Activated CD8-positive, alpha-beta memory T cell treated with anti-CD3 and anti-CD28 coated beads, Interleukin-2, amount 50 U/mL, for 1 hour (primary cell): Measurements from ENCODE around the gene MCTP2.
"Not testable (repeated sequence)": the region's sequence is repeated elsewhere in the genome, so short reads cannot be mapped to it uniquely, and the experiment has no call there.

Experiments
- DNase-seq: peaks from one replicate; pipeline ENCODE4 v3.0.0-alpha.2; 2020; ENCODE audit errors: extremely low read depth

MCTP2 gene

DNA sequence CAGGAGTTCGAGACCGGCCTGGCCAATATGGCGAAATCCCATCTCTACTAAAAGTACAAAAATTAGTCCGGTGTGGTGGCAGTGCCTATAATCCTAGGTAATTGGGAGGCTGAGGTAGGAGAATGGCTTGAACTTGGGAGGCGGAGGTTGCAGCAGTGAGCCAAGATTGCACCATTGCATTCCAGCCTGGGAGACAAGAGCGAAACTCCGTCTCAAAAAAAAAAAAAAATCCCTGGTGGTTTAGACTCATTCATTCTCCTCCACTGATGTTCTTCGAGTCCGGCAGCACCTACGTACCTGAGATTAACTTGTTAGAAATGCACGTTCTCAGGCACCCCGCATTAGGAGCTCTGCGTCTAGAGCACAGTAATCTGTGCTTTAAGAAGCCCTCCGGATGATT, 3.7 kb downstream of the MCTP2 start:
- DNase-seq: no peak

DNA sequence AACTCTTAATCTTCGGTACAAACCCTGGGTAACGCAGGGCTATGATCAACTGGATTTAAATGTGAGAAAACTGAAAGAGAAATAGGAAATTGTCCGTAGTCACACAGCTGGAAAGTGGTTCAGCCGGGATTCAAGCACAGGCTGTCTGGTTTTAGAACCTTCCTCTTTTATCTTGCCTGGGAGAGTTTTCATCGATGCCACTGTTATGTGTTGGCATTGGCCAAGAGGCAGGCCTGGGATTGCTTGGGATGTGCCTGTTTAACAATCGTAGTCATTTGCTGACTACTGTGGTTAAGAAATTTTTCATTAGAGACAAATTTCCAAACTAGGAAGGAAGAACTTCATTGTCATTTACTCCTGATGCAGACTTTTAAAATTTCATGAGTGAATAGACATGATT, 4.3 kb downstream of the MCTP2 start:
- no peak for DNase-seq

DNA sequence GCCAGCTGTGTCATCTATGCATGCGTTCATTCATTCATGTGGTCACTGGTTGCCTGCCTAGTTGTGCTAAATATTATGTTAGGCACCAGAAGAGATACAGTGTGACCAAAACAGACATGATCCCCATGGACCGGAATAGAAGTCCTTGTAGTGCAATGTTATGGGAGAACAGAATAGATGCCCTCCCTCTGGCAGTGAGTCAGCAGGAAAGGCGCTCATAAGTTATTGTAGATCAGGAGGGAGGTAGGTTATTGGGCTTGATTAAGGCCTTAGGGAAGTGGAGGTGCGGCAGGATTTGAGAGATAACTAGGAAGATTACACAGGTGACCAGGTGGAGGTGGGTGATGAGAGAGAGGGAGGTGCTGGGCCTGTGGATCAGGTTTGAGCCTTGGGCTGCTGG, 5.2 kb downstream of the MCTP2 start:
- no peak for DNase-seq

DNA sequence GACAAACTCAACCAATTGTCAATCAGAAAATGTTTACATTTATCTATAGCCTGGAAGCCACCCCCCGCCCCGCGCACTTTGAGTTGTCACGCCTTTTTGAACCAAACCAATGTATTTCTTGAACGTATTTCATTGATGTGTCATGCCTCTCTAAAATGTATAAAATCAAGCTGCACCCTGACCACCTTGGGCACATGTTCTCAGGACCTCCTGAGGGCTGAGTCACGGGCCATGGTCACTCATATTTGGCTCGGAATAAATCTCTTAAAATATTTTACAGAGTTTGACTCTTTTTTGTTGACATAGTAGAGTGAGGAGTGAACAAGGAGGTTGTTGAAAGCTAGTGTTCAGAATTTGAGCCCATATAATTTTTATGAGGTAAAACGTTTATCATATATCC, 6.5 kb downstream of the MCTP2 start:
- DNase-seq: no peak

DNA sequence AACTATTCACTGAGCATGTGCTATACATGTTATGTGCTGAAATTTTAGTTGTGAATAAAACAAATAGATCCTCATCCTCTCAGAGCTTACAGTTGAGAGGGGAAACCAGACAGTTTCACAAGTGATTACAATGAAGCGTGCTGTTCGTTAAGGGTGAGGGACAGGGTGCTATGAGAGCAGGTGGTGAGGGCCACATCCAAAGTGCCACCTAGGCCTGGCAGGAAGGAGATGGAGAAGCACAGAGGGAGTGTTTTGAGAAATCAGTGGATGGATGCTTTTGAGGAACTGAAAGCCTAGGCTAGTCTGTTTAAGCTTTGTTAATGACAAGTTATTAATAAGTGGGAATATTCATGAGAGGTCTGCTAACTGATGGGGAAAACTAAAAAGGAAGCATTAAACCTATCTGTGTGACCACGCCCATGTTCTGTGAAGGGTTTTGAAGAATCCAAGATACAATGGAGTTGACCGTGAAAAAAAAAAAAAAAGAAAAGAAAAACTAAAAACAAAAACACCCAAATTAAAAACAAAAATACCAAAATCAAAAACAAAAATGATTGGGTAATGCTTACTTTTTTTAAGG, 7.3 kb downstream of the MCTP2 start:
- DNase-seq: no peak

DNA sequence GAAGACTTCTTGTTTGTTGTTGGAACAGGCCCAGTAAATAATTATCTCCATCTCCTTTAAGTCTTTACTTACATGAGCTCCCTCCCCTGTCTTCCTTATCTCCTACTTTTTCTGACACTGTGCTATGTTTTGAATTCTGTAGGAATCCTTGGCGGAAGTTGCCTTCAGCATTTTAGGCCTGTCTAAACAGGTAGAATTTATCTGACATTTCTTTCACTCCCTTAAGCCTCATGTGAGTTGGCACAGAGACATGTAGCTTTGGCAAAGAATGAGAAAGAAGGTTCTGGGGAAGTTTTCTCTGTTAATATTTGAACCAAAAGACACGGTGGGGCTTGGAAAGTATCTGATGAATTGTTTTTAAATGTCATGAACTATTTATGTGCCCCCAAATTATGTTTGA, 8.1 kb downstream of the MCTP2 start:
- DNase-seq: no peak

DNA sequence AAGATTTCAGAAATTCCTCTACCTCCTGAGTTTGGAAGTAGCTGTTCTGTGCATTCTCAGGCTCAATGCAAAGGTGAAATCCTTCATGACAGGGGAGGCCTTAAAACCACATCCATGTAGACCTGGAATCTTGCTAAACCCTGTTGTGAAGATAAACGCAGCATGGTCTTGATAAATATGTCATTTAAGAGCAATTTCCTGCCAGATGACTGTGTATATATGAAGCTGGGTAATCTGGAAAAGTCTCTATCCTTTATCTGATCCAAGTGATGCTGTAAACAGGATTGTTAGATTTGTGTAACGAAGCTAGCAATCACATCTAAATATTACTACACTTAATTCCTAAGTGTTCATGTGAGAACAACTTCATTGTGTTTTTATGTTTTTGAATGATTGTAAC, 9.1 kb downstream of the MCTP2 start:
- no peak for DNase-seq

DNA sequence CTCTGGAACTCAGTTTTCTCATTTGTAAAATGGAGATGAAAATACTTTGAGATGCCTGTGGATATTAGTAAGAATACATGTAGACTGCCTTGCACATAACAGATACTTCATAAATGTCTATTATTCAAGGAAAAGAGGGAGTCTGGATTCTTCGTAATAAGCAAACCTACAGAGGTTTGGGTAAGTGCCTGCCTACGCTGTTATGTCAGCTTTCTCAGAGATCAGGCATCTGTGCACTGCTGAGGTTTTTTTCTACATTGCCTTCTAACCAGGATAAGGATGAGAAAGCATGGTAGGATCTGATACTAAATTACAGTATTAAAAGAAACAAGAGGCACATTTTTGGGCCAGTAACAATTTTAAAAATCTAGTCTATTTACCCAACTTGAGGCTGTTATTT, 10.9 kb downstream of the MCTP2 start:
- no peak for DNase-seq

DNA sequence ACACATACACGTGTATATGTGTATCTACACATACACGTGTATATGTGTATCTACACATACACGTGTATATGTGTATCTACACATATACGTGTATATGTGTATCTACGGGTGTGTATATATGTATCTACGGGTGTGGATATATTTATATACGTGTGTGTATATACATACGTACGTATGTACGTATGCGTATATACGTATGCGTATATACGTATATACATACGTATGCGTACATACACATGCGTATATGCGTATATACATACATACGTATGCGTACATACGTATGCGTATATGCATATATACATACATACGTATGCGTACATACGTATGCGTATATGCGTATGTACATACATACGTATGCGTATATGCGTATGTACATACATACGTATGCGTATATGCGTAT, 11.6 kb downstream of the MCTP2 start:
- DNase-seq: not testable (repeated sequence)

DNA sequence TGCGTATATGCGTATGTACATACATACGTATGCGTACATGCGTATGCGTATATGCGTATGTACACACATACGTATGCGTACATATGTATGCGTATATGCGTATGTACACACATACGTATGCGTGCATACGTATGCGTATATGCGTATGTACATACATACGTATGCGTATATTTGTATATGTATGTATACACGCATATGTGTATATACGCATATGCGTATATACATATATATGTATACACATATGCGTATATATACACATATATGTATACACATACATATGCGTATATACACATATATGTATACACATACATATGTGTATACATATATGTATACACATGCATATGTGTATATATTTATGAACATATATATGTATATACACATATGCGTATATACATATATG, 12.1 kb downstream of the MCTP2 start:
- DNase-seq: no peak

DNA sequence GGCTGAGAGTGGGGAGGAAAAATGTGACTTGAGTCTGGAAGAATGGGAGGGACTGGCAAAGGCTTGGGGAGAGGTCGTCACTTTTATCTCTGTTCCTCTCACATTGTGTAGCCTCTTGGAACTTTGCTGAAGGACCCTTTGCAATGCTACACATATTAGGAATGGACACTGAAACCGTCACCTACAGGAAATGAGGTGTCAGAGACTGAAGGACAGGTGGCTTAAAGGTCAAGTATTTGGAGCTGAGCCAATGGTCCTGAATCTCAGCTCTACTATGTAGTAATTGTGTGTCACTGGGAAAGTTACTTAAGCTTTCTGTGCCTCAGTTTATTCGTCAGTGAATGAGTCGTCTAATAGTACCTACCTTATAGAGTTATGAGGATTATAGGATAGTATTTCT, 14.7 kb downstream of the MCTP2 start:
- no peak for DNase-seq

DNA sequence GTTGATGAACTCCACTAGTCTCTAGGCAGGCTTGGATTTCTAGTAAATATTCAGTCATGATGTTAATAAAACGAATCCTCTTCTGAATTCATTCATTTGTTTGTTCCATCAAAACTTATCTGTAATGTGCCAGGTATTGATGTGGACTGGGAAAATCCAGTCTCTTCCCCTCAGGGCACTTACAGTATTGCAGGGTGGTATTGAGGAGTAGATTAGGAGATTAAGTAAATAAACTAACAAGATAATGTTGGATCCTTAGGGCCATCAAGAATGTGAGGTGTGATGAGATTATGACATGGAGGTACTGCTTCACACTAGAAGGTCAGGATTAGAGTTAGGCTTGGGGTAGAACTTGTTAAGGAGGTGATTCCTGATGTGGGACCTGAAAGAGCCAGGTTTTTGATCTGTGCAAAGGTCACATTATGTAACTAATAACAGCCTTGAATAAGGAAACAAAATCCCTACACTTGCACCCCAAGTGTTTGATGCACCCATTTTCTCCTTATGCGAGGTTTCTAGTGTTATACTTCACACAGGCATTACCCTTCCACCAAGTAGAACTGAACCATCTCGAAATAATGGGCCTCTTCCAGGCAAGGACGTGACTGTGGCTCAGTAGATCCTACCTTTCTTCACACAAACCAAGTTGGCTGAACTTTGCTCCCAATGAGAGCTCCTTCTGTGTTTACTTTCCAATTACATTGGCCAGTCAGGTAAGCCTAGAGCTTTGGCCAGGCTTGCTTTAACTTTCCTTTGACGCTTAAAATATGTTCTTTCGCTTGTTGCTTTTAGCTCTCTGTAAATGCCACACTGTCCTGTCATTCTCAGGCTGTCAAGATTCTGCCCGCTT, 16.7 kb downstream of the MCTP2 start:
- no peak for DNase-seq

DNA sequence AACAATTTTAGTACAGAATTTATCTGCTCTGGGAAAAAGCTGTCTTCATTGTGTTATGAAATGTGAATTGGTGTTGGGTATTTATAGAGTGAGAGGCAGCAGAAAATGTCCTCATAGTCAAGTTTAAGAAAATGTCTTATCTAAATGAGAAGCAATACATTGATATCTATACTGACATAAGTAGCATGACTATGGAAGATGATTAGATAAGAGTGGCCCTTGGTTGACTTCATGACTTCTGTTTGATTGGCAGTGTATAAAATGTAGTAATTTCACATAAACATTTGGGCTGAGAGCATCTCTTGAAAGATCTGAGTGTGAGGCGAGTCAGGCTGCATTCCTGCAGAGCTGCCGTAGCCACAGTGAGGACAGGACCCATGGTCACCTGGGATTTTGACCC, 19.4 kb downstream of the MCTP2 start:
- no peak for DNase-seq

DNA sequence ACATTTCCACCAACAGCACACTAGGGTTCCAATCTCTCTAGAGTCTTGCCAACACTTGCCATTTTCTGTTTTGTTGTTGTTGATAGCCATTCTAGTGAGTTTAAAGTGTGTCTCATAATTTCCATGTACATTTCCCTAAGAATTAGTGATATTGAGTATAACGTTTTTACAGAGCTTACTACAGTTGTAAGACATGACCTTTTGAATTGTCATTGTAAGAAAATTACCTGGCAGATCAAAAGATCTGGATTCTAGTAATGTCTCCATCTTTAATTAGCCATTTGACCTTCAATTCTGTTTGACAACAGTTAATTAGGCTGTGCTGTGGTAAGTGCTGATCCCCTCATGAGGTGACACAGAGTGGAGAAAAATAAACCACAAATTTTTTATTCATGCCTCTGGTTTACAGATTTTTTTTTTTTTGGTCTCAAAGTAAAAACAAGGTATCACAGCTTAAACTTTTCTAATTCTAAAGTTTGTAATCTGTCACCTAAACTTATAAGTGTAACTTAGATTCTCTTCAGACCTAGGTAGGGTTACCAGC, 20.9 kb downstream of the MCTP2 start:
- DNase-seq: no peak

DNA sequence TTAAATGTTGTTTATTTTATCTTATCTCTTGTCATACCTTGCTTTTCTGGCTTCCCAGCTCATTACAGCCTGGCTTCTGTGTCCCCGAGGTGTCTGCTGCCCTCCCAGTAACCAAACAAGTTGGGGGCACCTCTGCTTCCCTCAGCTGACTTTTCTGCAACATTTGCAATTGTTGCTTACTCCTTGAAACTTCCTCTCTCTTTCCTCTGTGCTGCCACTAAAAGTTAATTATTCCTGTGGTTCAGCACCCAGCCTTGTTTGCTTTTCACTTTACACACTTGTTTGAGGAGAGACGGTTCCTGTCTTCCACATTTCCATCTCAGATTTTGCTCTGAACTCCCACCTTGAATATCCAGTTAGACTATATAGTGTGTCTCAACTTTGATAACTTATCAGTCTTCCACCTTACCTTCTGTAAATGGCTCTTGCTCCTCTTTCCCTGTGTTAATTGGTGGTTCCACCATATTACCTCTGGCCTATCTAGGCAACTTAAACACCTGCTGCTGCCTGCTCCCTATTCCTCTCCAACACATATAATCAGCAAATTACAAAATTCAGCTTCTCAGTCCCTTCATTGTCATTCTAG, 21.6 kb downstream of the MCTP2 start:
- no peak for DNase-seq

DNA sequence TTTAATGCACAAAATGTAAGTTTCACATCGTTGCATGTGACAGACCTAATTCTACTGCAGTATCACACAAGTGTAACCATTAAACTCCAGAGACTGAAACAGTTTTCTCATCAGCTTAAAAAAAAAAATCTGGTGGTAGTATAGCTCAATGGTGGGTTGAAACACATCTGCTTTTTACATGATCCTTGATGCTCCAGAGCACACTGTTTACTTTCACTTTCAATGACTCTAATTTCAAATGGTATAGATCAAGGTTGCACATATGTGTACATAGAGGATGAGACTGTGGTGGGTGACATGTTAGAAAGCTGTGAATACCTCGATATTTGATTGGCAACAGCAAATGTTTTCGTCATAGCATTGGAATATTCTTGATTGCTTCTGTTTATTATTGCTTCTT, 22.4 kb downstream of the MCTP2 start:
- DNase-seq: no peak

DNA sequence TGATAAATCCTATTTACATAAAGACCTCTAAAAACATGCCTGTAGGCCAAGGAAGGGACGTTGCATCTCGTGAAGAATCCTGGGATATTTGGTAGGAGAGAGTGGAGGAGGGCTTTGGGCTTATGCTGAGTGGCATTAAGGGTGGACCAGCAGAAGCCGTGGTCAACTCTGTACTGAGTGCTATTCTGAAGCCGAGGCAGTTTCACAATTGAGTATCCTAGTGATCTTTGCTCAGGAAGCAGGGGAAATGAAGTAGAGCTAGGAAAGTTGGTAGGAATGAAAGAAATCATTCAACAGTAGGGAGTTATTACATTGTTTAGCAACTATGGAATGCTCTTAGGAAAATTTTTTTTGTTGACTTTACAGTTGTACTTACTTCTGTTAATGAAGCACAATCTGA, 24.2 kb downstream of the MCTP2 start:
- DNase-seq: no peak

DNA sequence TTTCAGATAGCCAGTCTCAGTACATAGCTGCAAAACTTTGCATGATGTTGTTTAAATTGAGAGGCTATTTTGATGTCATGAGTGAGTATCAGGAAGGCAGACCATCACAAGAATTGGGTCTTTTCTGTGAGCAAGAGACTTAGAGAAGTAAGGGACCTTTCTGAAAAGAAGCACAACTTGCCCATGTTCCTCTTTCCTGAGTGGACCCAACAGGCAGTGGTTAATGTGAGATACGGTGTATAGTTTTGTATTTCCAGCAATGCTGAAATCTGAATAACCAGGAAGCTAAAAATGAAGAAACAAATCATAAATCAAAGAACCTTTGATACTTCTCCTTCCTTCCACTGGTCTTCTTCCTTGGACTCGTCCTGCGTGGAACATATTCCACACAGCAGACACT, 25.1 kb downstream of the MCTP2 start:
- DNase-seq: no peak

DNA sequence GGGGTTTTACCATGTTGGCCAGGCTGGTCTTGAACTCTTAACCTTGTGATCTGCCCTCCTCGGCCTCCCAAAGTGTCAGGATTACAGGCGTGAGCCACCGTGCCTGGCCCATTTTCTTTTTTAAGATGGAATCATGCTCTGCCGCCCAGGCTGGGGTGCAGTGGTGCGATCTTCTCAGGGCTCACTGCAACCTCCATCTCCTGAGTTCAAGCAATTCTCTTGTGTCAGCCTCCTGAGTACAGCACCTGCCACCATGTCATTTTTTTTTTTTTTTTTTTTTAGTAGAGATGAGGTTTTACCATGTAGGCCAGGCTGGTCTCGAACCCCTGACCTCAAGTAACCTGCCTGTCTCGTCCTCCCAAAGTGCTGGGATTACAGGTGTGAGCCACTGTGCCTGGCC, 26.4 kb downstream of the MCTP2 start:
- not testable (repeated sequence) for DNase-seq

DNA sequence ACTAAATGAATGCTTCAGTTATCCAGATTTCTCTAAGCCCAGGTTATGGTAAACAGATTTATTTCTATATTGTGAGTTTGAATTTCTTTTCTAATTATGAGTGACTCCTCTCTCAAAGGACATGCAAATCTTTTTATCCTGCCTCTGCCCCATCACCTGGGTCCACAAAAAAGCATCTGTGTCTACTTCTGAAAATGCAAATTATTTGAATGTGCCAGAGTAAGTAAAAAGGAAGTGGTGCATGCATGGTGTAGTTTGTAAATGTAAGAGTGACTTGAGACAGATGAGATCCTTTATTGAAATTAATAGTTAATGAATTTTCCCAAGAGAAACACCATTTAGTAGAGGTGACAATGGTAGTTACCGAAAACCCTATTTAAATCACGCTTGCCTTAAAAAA, 26.9 kb downstream of the MCTP2 start:
- DNase-seq: no peak

DNA sequence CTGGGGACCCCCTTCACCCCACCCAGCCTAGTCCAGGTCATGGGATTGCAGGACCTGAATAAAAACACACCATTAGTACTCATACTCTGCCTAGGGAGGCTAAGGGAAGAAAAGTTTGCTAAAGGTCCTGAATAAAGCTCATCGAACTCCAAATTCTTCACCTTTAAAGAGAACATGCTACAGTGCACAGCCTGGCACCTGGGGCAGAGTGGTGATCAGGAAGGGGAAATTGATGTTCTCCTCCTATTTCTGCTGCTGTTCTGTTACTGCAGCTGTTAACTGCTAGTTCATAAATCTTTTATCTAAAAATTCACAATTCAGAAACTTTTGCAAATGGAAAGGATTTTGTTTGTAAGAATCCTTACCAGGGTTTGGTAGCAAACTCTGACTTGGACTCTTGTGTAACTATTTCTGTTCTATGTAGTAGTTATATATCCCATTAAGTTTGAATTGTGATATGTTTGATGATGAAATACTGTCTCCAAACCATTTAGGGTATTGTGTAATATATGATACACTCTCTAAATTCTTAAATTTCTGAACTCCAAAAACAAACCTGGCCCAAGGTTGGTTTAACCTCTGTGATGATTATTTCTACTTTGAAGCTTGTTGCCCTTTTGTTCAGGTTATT, 27.9 kb downstream of the MCTP2 start:
- no peak for DNase-seq

DNA sequence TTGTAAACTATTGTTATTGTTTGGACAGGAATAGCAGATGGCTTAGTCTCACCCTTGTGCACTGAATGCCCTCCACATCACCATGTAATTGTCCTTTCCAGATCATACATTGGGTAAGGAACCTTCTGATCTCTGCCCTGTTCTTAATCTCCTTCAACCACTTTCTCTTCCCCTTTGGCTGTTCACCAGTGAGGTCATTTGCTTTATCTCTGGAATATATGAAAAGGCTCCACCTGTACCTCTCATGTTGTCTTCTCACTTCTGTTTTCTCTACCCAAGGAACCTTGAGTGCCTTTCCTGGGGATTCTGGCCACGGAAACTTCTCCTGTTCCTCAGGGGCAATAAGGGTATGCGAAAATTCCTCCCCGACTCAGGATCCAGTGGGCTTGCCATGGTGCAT, 28.5 kb downstream of the MCTP2 start:
- DNase-seq: no peak

DNA sequence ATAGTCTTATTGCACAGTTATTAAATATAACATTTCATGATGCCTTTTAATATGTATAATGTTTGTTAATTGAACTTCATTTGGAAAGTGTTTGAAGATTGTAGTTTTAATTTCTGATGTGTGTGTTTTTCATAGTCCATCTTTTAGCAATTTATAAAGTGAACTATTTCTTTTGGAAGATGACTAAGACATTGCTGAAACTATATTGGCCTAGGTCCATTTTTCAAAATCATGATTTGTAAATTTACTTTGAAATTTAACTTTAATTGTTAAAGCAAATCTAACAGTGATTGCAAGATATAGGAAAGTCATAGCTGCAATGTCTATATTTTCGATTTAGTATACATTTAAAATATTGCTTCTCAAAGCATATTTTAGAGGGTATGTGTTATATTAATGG, 30.8 kb downstream of the MCTP2 start:
- DNase-seq: no peak
